SW480 (cell line): ENCODE results near the gene PEPD.

ENCODE experiments used
- DNase-seq: peaks from one replicate; pipeline ENCODE4 v3.0.0-alpha.2; 2016; ENCODE audit warnings: low spot score

PEPD gene

GRCh38 chr19:33395561-33396550 is 125.7 kb downstream of the PEPD start:
- DNase-seq, result no peak

GRCh38 chr19:33394723-33395560 is 126.6 kb downstream of the PEPD start:
- no peak for DNase-seq

- DNase-seq, result no peak
Observed at GRCh38 chr19:33394006-33394722, 127.4 kb downstream of the PEPD start.

GRCh38 chr19:33393286-33394005 is 128.1 kb downstream of the PEPD start:
- no peak for DNase-seq

GRCh38 chr19:33392341-33393285 is 129.0 kb downstream of the PEPD start:
- no peak for DNase-seq

GRCh38 chr19:33391631-33392249 is 129.9 kb downstream of the PEPD start:
- DNase-seq, result no peak

GRCh38 chr19:33390908-33391630 is 130.5 kb downstream of the PEPD start:
- no peak for DNase-seq

- no peak for DNase-seq
Observed at GRCh38 chr19:33390101-33390907, 131.3 kb downstream of the PEPD start.

- no peak for DNase-seq
Observed at GRCh38 chr19:33389421-33390100, 132.0 kb downstream of the PEPD start.

- DNase-seq, result no peak
Observed at GRCh38 chr19:33388725-33389420, 132.7 kb downstream of the PEPD start.

GRCh38 chr19:33388231-33388724 is 133.3 kb downstream of the PEPD start:
- DNase-seq, result no peak

- DNase-seq, result no peak
Observed at GRCh38 chr19:33387351-33388230, 134.0 kb downstream of the PEPD start.

- DNase-seq, result no peak
Observed at GRCh38 chr19:33386361-33386858, 135.2 kb downstream of the PEPD start.

- no peak for DNase-seq
Observed at GRCh38 chr19:33385956-33386355, 135.6 kb downstream of the PEPD start.

- DNase-seq, result no peak
Observed at GRCh38 chr19:33384983-33385382, 136.6 kb downstream of the PEPD start.
